SK-N-SH (cell line): ENCODE results near the gene MRPS26. TPM values are rescaled to one million over a fixed set of nuclear protein-coding genes. Genes with fewer than 3 reads are reported as not detected.

ENCODE experiments used
- CTCF ChIA-PET: fragments of 300-600, 350-600 bp; formaldehyde crosslinking; extraction: SDS; loops from one replicate; lab custom pipeline; 2021; lab: Yijun Ruan, JAX
- POLR2A ChIA-PET: fragments of 350-600 bp; sonication (Branson Sonifier 250); formaldehyde crosslinking; extraction: SDS; loops from one replicate; lab custom pipeline; 2020; ENCODE audit warnings: antibody characterized with exemption, inconsistent platforms; lab: Yijun Ruan, JAX
- DNase-seq: peaks from one replicate; pipeline ENCODE4 v3.0.0; 2012
- H2AFZ ChIP-seq: fragments of 200-600 bp; sonication (generic); 2 replicates; pipeline ENCODE4 v1.8.1; 2016; ENCODE audit warnings: antibody characterized with exemption, mild to moderate bottlenecking, low read depth
- H3F3A ChIP-seq: fragments of 200-600 bp; sonication (generic); replicated peaks from 2 replicates; pipeline ENCODE3; 2016; ENCODE audit warnings: antibody characterized with exemption, mild to moderate bottlenecking; ENCODE audit not compliant: insufficient read depth
- H3K27ac ChIP-seq, 2 experiments: fragments of 200-500 bp in 1 of 2; fragments of 200-600 bp in 1 of 2; sonication (Bioruptor generic) in 1 of 2; sonication (generic), shearing (Covaris generic) in 1 of 2; 2 replicates each; pipeline versions ENCODE4 v1.5.1 to v1.6.1; 2014 to 2016; ENCODE audit warnings: low read depth in 2 of 2, inconsistent platforms in 1 of 2, low read length in 1 of 2, mild to moderate bottlenecking in 1 of 2, mixed read lengths in 1 of 2
- H3K27me3 ChIP-seq: fragments of 200-600 bp; sonication (generic), shearing (Covaris generic); 2 replicates; pipeline ENCODE4 v1.6.1; 2016; ENCODE audit warnings: mixed run types; ENCODE audit not compliant: insufficient read depth
- H3K36me3 ChIP-seq, 2 experiments: fragments of 200-500 bp in 1 of 2; fragments of 200-600 bp in 1 of 2; sonication (Bioruptor generic) in 1 of 2; sonication (generic) in 1 of 2; replicated peaks in 1 of 2; 2 replicates each; pipeline versions ENCODE3 to v1.5.1; 2014 to 2016; ENCODE audit warnings: low read length in 1 of 2, mild to moderate bottlenecking in 1 of 2; ENCODE audit not compliant: insufficient read depth in 2 of 2, control insufficient read depth in 1 of 2
- H3K4me1 ChIP-seq, 2 experiments: fragments of 200-500 bp in 1 of 2; fragments of 200-600 bp in 1 of 2; sonication (Bioruptor generic) in 1 of 2; sonication (generic), shearing (Covaris generic) in 1 of 2; 2 replicates each; pipeline versions ENCODE4 v1.5.1 to v1.6.1; 2014 to 2016; ENCODE audit warnings: low read depth in 1 of 2, low read length in 1 of 2, mixed run types in 1 of 2; ENCODE audit not compliant: insufficient read depth in 2 of 2, control insufficient read depth in 1 of 2
- H3K4me2 ChIP-seq: fragments of 200-600 bp; sonication (generic), shearing (Covaris generic); 2 replicates; pipeline ENCODE4 v1.6.1; 2017; ENCODE audit warnings: mixed run types
- H3K4me3 ChIP-seq, 2 experiments: fragments of 200-500 bp in 1 of 2; fragments of 200-600 bp in 1 of 2; sonication (Bioruptor generic) in 1 of 2; sonication (generic), shearing (Covaris generic) in 1 of 2; 2 replicates each; pipeline versions ENCODE4 v1.5.1 to v1.8.1; 2014 to 2016; ENCODE audit warnings: low read depth in 2 of 2, inconsistent platforms in 1 of 2, low read length in 1 of 2, mild to moderate bottlenecking in 1 of 2, mixed read lengths in 1 of 2, moderate library complexity in 1 of 2
- H3K79me2 ChIP-seq: fragments of 200-600 bp; sonication (generic); 2 replicates; pipeline ENCODE4 v1.8.1; 2017; ENCODE audit warnings: mild to moderate bottlenecking; ENCODE audit not compliant: insufficient read depth
- H3K9ac ChIP-seq: fragments of 200-600 bp; sonication (generic); 2 replicates; pipeline ENCODE4 v1.6.1; 2017; ENCODE audit warnings: mixed run types
- H3K9me2 ChIP-seq: fragments of 200-600 bp; sonication (generic); 2 replicates; pipeline ENCODE4 v1.6.1; 2017; ENCODE audit warnings: mixed run types
- H3K9me3 ChIP-seq: fragments of 200-600 bp; sonication (generic); 2 replicates; pipeline ENCODE4 v1.6.1; 2017; ENCODE audit warnings: mixed run types, mild to moderate bottlenecking, moderate library complexity
- H4K20me1 ChIP-seq: fragments of 200-600 bp; sonication (generic); 2 replicates; pipeline ENCODE4 v1.6.1; 2017; ENCODE audit warnings: mild to moderate bottlenecking, mixed run types; ENCODE audit not compliant: insufficient read depth
- EP300 ChIP-seq, 2 experiments: IDR thresholded peaks; 2 replicates each; pipeline versions ENCODE4 v1.4.0 to v1.6.1; 2012; ENCODE audit warnings: borderline replicate concordance in 1 of 2, low read depth in 1 of 2, low read length in 1 of 2
- FOSL2 ChIP-seq: IDR thresholded peaks from 2 replicates; pipeline ENCODE4 v1.4.0; 2012; ENCODE audit warnings: low read depth, mild to moderate bottlenecking, moderate library complexity, borderline replicate concordance
- FOXJ3 ChIP-seq: sonication (generic); formaldehyde crosslinking; IDR thresholded peaks from 2 replicates; pipeline ENCODE4 v1.5.1; 2020; ENCODE audit warnings: mild to moderate bottlenecking, missing genetic modification reagents
- GABPA ChIP-seq: IDR thresholded peaks from 2 replicates; pipeline ENCODE4 v1.4.0; 2012; ENCODE audit warnings: low read depth, mild to moderate bottlenecking
- JUND ChIP-seq: IDR thresholded peaks from 2 replicates; pipeline ENCODE4 v1.4.0; 2012
- MXI1 ChIP-seq: IDR thresholded peaks from 2 replicates; pipeline ENCODE4 v1.6.1; 2012; ENCODE audit warnings: mild to moderate bottlenecking, low read depth, low read length, improper control_type of control experiment
- POLR2AphosphoS5 ChIP-seq: IDR thresholded peaks from 2 replicates; pipeline ENCODE4 v1.6.1; 2012; ENCODE audit warnings: low read depth, low read length
- RAD21 ChIP-seq: IDR thresholded peaks from 2 replicates; pipeline ENCODE4 v1.6.1; 2012; ENCODE audit warnings: mild to moderate bottlenecking, low read length
- RCOR1 ChIP-seq: fragments of 150-350 bp; IDR thresholded peaks from 2 replicates; pipeline ENCODE4 v1.6.1; 2017; ENCODE audit warnings: antibody characterized with exemption, low read length
- RFX5 ChIP-seq: IDR thresholded peaks from 2 replicates; pipeline ENCODE4 v1.6.1; 2012; ENCODE audit warnings: mild to moderate bottlenecking, improper control_type of control experiment, low read length
- RXRA ChIP-seq: IDR thresholded peaks from 2 replicates; pipeline ENCODE4 v1.4.0; 2012; ENCODE audit warnings: low read depth, mild to moderate bottlenecking, borderline replicate concordance
- SMC3 ChIP-seq: IDR thresholded peaks from 2 replicates; pipeline ENCODE4 v1.6.1; 2012; ENCODE audit warnings: low read depth, low read length, improper control_type of control experiment
- YY1 ChIP-seq: IDR thresholded peaks from 2 replicates; pipeline ENCODE4 v1.4.0; 2012; ENCODE audit warnings: low read depth, mild to moderate bottlenecking
- WGBS: methylation state at CpG from one replicate; pipeline ENCODE4 v1.1.6; 2017; ENCODE audit warnings: low lambda C conversion rate; 5-methylcytosine and 5-hydroxymethylcytosine counted together
- polyA plus RNA-seq, 3 experiments: library from polyadenylated mRNA; depleted of rRNA; stranded (reverse); fragments of >200 nt; gene quantifications; 2 replicates each; pipeline ENCODE4 v1.2.3, GENCODE V29; 2012
- TF ChIP-seq, protein P1 (sequence below): IDR thresholded peaks from 2 replicates; pipeline ENCODE4 v1.4.0; 2012; ENCODE audit warnings: low read depth
- TF ChIP-seq, protein P2 (sequence below): fragments of 150-350 bp; IDR thresholded peaks from 2 replicates; pipeline ENCODE4 v1.6.1; 2017; ENCODE audit warnings: antibody characterized with exemption, low read length, low read depth, borderline replicate concordance
- TF ChIP-seq, protein P3 (sequence below): IDR thresholded peaks from 2 replicates; pipeline ENCODE4 v1.4.0; 2012; ENCODE audit warnings: low read depth, borderline replicate concordance
- TF ChIP-seq, protein P4 (sequence below): fragments of 200-600 bp; sonication (generic); IDR thresholded peaks from 2 replicates; pipeline ENCODE4 v1.6.1; 2017; ENCODE audit warnings: antibody characterized with exemption, mild to moderate bottlenecking, moderate library complexity
- TF ChIP-seq, protein P5 (sequence below): IDR thresholded peaks from 2 replicates; pipeline ENCODE4 v1.4.0; 2012; ENCODE audit warnings: low read depth, borderline replicate concordance

The MRPS26 gene
- polyA plus RNA-seq, 1 of the 3 experiments (the other 2 are of a cell fraction) = 152 TPM

DNA sequence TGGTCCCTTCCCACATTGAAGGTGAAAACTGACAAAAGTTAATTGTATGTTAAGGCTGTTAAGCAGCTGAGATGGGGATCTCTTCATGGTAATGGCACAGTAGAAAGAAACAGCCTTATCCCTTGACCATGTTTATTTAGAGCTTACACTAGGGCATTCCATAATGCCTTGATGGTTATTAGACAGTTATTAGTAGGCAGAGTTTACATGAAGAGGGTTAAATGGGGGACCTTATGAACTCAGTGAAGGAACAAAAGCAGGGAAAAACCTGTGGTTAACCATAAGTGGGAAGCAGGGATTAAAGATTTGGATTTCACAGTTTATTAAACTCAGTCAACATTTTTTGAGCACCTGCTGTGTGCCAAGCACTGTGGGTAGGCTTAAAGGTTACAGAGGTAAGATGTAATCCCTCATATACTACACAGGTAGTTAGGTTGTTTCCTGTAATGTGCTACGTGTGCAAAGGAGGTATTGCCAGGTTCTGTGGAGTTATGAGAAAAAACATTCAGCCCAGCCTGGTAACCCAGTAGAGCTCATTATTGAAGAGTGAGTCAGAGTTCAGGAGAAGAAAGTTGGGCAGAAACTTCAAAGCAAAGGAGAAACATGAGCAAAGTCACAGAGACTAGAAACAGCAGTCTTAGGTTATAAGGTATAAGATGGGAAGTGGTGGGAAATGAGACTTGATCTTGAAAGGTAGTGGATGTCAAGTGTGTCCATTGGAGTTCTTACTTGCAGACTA lies 34.7 kb upstream of the MRPS26 start:
- H3K9ac ChIP-seq = no peak overlapping the region
- POLR2A ChIA-PET = no interaction called here
- no peaks in the 10 kb centered on the region for H3K4me1 ChIP-seq
- H3K79me2 ChIP-seq = no peaks in the 10 kb centered on the region
- no peak overlapping the region for H3K4me2 ChIP-seq
- H3K9me2 ChIP-seq = no peaks in the 10 kb centered on the region
- no peaks in the 10 kb centered on the region for H3K9me3 ChIP-seq
- TF ChIP-seq RCOR1 = no peak
- TF ChIP-seq MXI1 = no peak
- TF ChIP-seq, protein P1, sequence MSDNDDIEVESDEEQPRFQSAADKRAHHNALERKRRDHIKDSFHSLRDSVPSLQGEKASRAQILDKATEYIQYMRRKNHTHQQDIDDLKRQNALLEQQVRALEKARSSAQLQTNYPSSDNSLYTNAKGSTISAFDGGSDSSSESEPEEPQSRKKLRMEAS = no peak
- TF ChIP-seq SMC3 = no peak
- no peak for TF ChIP-seq POLR2AphosphoS5
- TF ChIP-seq RAD21 = no peak
- peak; percentile 40; the same call in 1 of the 2 replicates for TF ChIP-seq JUND
- TF ChIP-seq, protein P2, sequence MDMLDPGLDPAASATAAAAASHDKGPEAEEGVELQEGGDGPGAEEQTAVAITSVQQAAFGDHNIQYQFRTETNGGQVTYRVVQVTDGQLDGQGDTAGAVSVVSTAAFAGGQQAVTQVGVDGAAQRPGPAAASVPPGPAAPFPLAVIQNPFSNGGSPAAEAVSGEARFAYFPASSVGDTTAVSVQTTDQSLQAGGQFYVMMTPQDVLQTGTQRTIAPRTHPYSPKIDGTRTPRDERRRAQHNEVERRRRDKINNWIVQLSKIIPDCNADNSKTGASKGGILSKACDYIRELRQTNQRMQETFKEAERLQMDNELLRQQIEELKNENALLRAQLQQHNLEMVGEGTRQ = no peak
- TF ChIP-seq FOXJ3 (CRISPR knock-in tag) = no peak
- no peak for TF ChIP-seq EP300 (IDR thresholded peaks at IDR 0.05; ENCODE audit: borderline replicate concordance in 1 of 2, low read depth in 1 of 2, low read length in 1 of 2)
- no peak for TF ChIP-seq YY1
- no peak for TF ChIP-seq RXRA
- no peak for TF ChIP-seq RFX5
- TF ChIP-seq GABPA = no peak
- TF ChIP-seq, protein P3, sequence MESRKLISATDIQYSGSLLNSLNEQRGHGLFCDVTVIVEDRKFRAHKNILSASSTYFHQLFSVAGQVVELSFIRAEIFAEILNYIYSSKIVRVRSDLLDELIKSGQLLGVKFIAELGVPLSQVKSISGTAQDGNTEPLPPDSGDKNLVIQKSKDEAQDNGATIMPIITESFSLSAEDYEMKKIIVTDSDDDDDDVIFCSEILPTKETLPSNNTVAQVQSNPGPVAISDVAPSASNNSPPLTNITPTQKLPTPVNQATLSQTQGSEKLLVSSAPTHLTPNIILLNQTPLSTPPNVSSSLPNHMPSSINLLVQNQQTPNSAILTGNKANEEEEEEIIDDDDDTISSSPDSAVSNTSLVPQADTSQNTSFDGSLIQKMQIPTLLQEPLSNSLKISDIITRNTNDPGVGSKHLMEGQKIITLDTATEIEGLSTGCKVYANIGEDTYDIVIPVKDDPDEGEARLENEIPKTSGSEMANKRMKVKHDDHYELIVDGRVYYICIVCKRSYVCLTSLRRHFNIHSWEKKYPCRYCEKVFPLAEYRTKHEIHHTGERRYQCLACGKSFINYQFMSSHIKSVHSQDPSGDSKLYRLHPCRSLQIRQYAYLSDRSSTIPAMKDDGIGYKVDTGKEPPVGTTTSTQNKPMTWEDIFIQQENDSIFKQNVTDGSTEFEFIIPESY = no peak
- TF ChIP-seq FOSL2 = peak; percentile 59; the same call in 1 of the 2 replicates
- TF ChIP-seq, protein P4, sequence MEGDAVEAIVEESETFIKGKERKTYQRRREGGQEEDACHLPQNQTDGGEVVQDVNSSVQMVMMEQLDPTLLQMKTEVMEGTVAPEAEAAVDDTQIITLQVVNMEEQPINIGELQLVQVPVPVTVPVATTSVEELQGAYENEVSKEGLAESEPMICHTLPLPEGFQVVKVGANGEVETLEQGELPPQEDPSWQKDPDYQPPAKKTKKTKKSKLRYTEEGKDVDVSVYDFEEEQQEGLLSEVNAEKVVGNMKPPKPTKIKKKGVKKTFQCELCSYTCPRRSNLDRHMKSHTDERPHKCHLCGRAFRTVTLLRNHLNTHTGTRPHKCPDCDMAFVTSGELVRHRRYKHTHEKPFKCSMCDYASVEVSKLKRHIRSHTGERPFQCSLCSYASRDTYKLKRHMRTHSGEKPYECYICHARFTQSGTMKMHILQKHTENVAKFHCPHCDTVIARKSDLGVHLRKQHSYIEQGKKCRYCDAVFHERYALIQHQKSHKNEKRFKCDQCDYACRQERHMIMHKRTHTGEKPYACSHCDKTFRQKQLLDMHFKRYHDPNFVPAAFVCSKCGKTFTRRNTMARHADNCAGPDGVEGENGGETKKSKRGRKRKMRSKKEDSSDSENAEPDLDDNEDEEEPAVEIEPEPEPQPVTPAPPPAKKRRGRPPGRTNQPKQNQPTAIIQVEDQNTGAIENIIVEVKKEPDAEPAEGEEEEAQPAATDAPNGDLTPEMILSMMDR = no peak
- TF ChIP-seq, protein P5, sequence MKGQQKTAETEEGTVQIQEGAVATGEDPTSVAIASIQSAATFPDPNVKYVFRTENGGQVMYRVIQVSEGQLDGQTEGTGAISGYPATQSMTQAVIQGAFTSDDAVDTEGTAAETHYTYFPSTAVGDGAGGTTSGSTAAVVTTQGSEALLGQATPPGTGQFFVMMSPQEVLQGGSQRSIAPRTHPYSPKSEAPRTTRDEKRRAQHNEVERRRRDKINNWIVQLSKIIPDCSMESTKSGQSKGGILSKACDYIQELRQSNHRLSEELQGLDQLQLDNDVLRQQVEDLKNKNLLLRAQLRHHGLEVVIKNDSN = no peak
- TF ChIP-seq, all 33 proteins: peak for 2
- Histone ChIP-seq H3K4me3 (no peak overlapping the region), H3K36me3 (peaks cover 21 to 41% of the 10 kb centered on the region in 2 experiments), H3K27ac (peak overlapping the region in 1 of 2 experiments; percentile 23; a peak in 1 of 4 replicates), H2AFZ (no peak overlapping the region), H3K27me3 (no peaks in the 10 kb centered on the region), H4K20me1 (no peaks in the 10 kb centered on the region), H3F3A (peaks cover 6% of the 10 kb centered on the region)
- DNase-seq = no peak
- CTCF ChIA-PET = interaction anchor here (2.1 kb wide), 1 partner anchor 10 kb away, joined by 15 read pairs; no protein-coding TSS in a partner anchor
- 79% methylated on average over 1 of the region's 1 CpG for WGBS
